ENCODE measurements around the gene CSNK1G2. TPM values are rescaled to one million over a fixed set of nuclear protein-coding genes. Genes with fewer than 3 reads are reported as not detected.

The CSNK1G2 gene
- total and polyA plus RNA-seq, 2 experiments from 2014 or later = 39.6 to 147 TPM

GRCh38 chr19:2013683-2013961, 72.7 kb downstream of the CSNK1G2 start:
- Mint-ChIP-seq H3K36me3 (ENCODE audit: low read depth) (peaks cover 15% of the 10 kb centered on the region), H3K27me3 (ENCODE audit: insufficient read depth, low read depth, poor library complexity) (peaks cover 17% of the 10 kb centered on the region), H3K4me3 (no peak overlapping the region), H3K4me1 (peaks cover 5% of the 10 kb centered on the region), H3K27ac (no peak overlapping the region), H3K9me3 (no peaks in the 10 kb centered on the region)
- Histone ChIP-seq H4K20me1 (replicated peaks; ENCODE audit: insufficient read depth) (no peaks in the 10 kb centered on the region; the same call in 1 of the 2 replicates), H3K4me3 (no peak overlapping the region), H3F3A (replicated peaks; ENCODE audit: low read depth) (peaks cover 7% of the 10 kb centered on the region; the same call in 1 of the 2 replicates), H3K27me3 (ENCODE audit: insufficient read depth) (no peaks in the 10 kb centered on the region), H2AFZ (no peak overlapping the region), H3K36me3 (ENCODE audit: insufficient read depth) (no peaks in the 10 kb centered on the region), H3K9me2 (ENCODE audit: insufficient read depth) (no peaks in the 10 kb centered on the region), H3K4me2 (no peak overlapping the region), H3K79me2 (replicated peaks; ENCODE audit: insufficient read depth) (0 out of 2 replicates have a peak, but pooled peaks cover 3% of the 10 kb centered on the region), H3K4me1 (ENCODE audit: insufficient read depth) (peaks cover 3% of the 10 kb centered on the region; the same call in 1 of the 2 replicates), H3K27ac (ENCODE audit: low read depth) (no peak overlapping the region)
- DNase-seq (ENCODE audit: low spot score) (no peak), ATAC-seq (no peak)
- no peak for TF ChIP-seq ZNF114 (CRISPR knock-in tag; IDR thresholded peaks at IDR 0.05)

- Histone ChIP-seq H3K4me2 (peak overlapping the region; percentile 80; the same call in 1 of the 2 replicates), H3K4me1 (ENCODE audit: insufficient read depth) (peaks cover 3% of the 10 kb centered on the region; the same call in 1 of the 2 replicates), H3K27ac (ENCODE audit: low read depth) (no peak overlapping the region), H3K79me2 (replicated peaks; ENCODE audit: insufficient read depth) (0 out of 2 replicates have a peak, but pooled peaks cover 3% of the 10 kb centered on the region), H3K36me3 (ENCODE audit: insufficient read depth) (no peaks in the 10 kb centered on the region), H2AFZ (no peak overlapping the region), H4K20me1 (replicated peaks; ENCODE audit: insufficient read depth) (no peaks in the 10 kb centered on the region; the same call in 1 of the 2 replicates), H3K27me3 (ENCODE audit: insufficient read depth) (no peaks in the 10 kb centered on the region), H3K9me2 (ENCODE audit: insufficient read depth) (no peaks in the 10 kb centered on the region), H3F3A (replicated peaks; ENCODE audit: low read depth) (peaks cover 7% of the 10 kb centered on the region; the same call in 1 of the 2 replicates), H3K4me3 (no peak overlapping the region; the same call in 1 of the 2 replicates)
- H3K27me3 Mint-ChIP-seq (ENCODE audit: insufficient read depth, low read depth, poor library complexity) = peaks cover 17% of the 10 kb centered on the region
- H3K4me1 Mint-ChIP-seq = peaks cover 5% of the 10 kb centered on the region
- DNase-seq (ENCODE audit: low spot score) (no peak), ATAC-seq (no peak)
- peaks cover 14% of the 10 kb centered on the region for H3K36me3 Mint-ChIP-seq (ENCODE audit: low read depth)
- H3K9me3 Mint-ChIP-seq = no peaks in the 10 kb centered on the region
- no peak overlapping the region; the same call in 2 of the 3 replicates for H3K4me3 Mint-ChIP-seq
- H3K27ac Mint-ChIP-seq = no peak overlapping the region
- TF ChIP-seq ETS1 (IDR thresholded peaks at IDR 0.05) (no peak), ZNF331 (CRISPR knock-in tag; IDR thresholded peaks at IDR 0.05; ENCODE audit: low read depth) (no peak), REST (IDR thresholded peaks at IDR 0.05; ENCODE audit: unreplicated experiment) (no peak), ZNF462 (CRISPR knock-in tag; IDR thresholded peaks at IDR 0.05) (no peak), ZNF114 (CRISPR knock-in tag; IDR thresholded peaks at IDR 0.05) (no peak), CTCF (conservative IDR thresholded peaks at IDR 0.05; ENCODE audit: low read depth in 2 of 2) (no peak), POLR2AphosphoS5 (IDR thresholded peaks at IDR 0.05; ENCODE audit: low read depth) (no peak), EZH2phosphoT487 (IDR thresholded peaks at IDR 0.05; ENCODE audit: unreplicated experiment) (no peak), EZH2 (IDR thresholded peaks at IDR 0.05; ENCODE audit: low read depth, unreplicated experiment) (no peak)
Observed at GRCh38 chr19:2014131-2014571, 73.2 kb downstream of the CSNK1G2 start.

Data from GM23338 (cell line).